HEK293 (cell line): ENCODE measurements around the gene TTC27.

ENCODE experiments used
- TF ChIP-seq, protein P1 (sequence below): fragments of 450-650 bp; formaldehyde crosslinking; IDR thresholded peaks from 2 replicates; pipeline ENCODE4 v1.5.1; 2016; ENCODE audit warnings: missing biosample characterization, missing genetic modification characterization
- TF ChIP-seq, protein P2 (sequence below): fragments of 450-650 bp; formaldehyde crosslinking; IDR thresholded peaks from 2 replicates; pipeline ENCODE4 v1.5.1; 2016; ENCODE audit warnings: missing biosample characterization, missing genetic modification characterization

DNA sequence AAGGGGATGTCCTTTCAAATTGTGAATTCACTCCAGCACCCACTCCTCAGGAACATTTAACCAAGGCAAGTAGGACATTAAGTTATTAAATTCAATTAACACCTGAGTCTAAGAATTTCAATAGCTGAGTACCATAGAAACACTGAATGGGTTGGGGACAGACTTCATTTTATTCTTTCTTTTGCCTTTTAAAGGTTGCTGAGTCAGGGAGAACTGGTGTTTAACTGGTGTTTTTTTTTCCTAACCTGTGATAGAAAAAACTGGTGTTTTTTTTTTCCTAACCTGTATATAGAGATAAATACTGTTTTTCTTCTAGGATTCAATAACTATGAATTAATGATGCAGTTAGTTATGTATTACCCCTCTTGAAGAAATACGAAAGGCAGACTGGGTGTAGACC is 38.9 kb downstream of the TTC27 start:
- TF ChIP-seq, protein P1, sequence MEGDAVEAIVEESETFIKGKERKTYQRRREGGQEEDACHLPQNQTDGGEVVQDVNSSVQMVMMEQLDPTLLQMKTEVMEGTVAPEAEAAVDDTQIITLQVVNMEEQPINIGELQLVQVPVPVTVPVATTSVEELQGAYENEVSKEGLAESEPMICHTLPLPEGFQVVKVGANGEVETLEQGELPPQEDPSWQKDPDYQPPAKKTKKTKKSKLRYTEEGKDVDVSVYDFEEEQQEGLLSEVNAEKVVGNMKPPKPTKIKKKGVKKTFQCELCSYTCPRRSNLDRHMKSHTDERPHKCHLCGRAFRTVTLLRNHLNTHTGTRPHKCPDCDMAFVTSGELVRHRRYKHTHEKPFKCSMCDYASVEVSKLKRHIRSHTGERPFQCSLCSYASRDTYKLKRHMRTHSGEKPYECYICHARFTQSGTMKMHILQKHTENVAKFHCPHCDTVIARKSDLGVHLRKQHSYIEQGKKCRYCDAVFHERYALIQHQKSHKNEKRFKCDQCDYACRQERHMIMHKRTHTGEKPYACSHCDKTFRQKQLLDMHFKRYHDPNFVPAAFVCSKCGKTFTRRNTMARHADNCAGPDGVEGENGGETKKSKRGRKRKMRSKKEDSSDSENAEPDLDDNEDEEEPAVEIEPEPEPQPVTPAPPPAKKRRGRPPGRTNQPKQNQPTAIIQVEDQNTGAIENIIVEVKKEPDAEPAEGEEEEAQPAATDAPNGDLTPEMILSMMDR (tag by site-specific recombination) = no peak
- TF ChIP-seq, protein P2, sequence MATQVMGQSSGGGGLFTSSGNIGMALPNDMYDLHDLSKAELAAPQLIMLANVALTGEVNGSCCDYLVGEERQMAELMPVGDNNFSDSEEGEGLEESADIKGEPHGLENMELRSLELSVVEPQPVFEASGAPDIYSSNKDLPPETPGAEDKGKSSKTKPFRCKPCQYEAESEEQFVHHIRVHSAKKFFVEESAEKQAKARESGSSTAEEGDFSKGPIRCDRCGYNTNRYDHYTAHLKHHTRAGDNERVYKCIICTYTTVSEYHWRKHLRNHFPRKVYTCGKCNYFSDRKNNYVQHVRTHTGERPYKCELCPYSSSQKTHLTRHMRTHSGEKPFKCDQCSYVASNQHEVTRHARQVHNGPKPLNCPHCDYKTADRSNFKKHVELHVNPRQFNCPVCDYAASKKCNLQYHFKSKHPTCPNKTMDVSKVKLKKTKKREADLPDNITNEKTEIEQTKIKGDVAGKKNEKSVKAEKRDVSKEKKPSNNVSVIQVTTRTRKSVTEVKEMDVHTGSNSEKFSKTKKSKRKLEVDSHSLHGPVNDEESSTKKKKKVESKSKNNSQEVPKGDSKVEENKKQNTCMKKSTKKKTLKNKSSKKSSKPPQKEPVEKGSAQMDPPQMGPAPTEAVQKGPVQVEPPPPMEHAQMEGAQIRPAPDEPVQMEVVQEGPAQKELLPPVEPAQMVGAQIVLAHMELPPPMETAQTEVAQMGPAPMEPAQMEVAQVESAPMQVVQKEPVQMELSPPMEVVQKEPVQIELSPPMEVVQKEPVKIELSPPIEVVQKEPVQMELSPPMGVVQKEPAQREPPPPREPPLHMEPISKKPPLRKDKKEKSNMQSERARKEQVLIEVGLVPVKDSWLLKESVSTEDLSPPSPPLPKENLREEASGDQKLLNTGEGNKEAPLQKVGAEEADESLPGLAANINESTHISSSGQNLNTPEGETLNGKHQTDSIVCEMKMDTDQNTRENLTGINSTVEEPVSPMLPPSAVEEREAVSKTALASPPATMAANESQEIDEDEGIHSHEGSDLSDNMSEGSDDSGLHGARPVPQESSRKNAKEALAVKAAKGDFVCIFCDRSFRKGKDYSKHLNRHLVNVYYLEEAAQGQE = no peak
